Ascending aorta (tissue), 2 donors: ENCODE measurements around the gene ATP8A1. TPM values are rescaled to one million over a fixed set of nuclear protein-coding genes. Genes with fewer than 3 reads are reported as not detected.

ENCODE experiments used
- DNase-seq, 2 donors: peaks; one replicate each; pipeline ENCODE4 v3.0.0-alpha.2; 2019; ENCODE audit warnings: low spot score in 2 of 2
- H3K27ac ChIP-seq, 2 donors: fragments of 200-600 bp; sonication (generic); one replicate each; pipeline ENCODE4 v1.5.1; 2016 to 2017; ENCODE audit warnings: mild to moderate bottlenecking in 1 of 2
- H3K27me3 ChIP-seq: fragments of 200-600 bp; sonication (generic); one replicate; pipeline ENCODE4 v1.5.1; 2017
- H3K36me3 ChIP-seq, 2 donors: fragments of 200-600 bp; sonication (generic); one replicate each; pipeline ENCODE4 v1.5.1; 2016
- H3K4me1 ChIP-seq, 2 donors: fragments of 200-600 bp; sonication (generic); one replicate each; pipeline ENCODE4 v1.5.1; 2016 to 2017; ENCODE audit warnings: mild to moderate bottlenecking in 1 of 2
- H3K4me3 ChIP-seq, 2 donors: fragments of 200-600 bp; sonication (generic); one replicate each; pipeline ENCODE4 v1.5.1; 2016 to 2017; ENCODE audit warnings: mild to moderate bottlenecking in 1 of 2
- H3K9me3 ChIP-seq, 2 donors: fragments of 200-600 bp; sonication (generic); one replicate each; pipeline ENCODE4 v1.5.1; 2016
- intact Hi-C: fragments of 100-400 bp; cut with DNase I; formaldehyde crosslinking; loops from one replicate; pipeline ENCODE4 v1.15.1; 2023
- total RNA-seq: library from RNA; depleted of rRNA; stranded (reverse); fragments of >200 nt; gene quantifications from one replicate; pipeline ENCODE4 v1.1.0, GENCODE V29; 2016
- TF ChIP-seq, protein P1 (sequence below), 3 experiments: fragments of 200-600 bp in 2 of 3; fragments of 450-650 bp in 1 of 3; sonication (generic) in 2 of 3; IDR thresholded peaks; one replicate each; pipeline ENCODE4 v1.5.1; 2016 to 2019; ENCODE audit warnings: antibody characterized with exemption in 3 of 3, mild to moderate bottlenecking in 1 of 3, moderate library complexity in 1 of 3

The ATP8A1 gene
- total RNA-seq, 1 donor from 2014 or later: 11.4 TPM

DNA sequence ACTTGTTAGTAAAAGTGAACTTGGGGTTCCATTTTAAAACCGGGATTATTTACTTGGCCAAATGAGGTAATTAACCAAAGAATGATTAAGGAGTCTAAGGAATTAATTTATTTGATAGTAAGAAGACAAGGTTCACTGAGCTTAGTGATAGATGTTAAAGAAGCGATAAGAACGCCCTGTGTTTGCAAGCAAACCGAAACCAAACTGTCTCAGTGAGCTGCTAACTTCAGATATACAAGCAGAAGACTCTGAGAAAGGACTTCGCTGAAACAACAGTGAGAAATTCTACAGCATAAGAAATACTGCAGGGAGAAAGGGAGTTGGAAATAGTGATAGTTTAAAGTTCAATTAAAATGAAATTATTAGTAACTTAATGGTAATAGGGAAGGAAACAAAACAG lies 297.2 kb downstream of the ATP8A1 start:
- no peak for DNase-seq
- no peaks in the 10 kb centered on the region for H3K4me1 ChIP-seq
- peak overlapping the region; percentile 8 to 48 for H3K4me3 ChIP-seq
- TF ChIP-seq, protein P1, sequence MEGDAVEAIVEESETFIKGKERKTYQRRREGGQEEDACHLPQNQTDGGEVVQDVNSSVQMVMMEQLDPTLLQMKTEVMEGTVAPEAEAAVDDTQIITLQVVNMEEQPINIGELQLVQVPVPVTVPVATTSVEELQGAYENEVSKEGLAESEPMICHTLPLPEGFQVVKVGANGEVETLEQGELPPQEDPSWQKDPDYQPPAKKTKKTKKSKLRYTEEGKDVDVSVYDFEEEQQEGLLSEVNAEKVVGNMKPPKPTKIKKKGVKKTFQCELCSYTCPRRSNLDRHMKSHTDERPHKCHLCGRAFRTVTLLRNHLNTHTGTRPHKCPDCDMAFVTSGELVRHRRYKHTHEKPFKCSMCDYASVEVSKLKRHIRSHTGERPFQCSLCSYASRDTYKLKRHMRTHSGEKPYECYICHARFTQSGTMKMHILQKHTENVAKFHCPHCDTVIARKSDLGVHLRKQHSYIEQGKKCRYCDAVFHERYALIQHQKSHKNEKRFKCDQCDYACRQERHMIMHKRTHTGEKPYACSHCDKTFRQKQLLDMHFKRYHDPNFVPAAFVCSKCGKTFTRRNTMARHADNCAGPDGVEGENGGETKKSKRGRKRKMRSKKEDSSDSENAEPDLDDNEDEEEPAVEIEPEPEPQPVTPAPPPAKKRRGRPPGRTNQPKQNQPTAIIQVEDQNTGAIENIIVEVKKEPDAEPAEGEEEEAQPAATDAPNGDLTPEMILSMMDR (IDR thresholded peaks at IDR 0.05): no peak
- H3K27ac ChIP-seq: no peak overlapping the region
- no peaks in the 10 kb centered on the region for H3K36me3 ChIP-seq
- intact Hi-C loops: no loop called here
- no peaks in the 10 kb centered on the region for H3K9me3 ChIP-seq
- H3K27me3 ChIP-seq: no peaks in the 10 kb centered on the region

Other genes starting within 250 kb of the ATP8A1 start
- not detected for gene GRXCR1, start 235.6 kb upstream of the ATP8A1 start, total RNA-seq